Heart left ventricle (tissue), 16 donors: ENCODE measurements around the gene NEURL3. TPM values are rescaled to one million over a fixed set of nuclear protein-coding genes. Genes with fewer than 3 reads are reported as not detected.

Experiments
- ATAC-seq, 4 donors: fragments of 200-7000 bp; cut with Tn5 transposase; one replicate each; pipeline ENCODE4 v1.9.1; 2020 to 2022; ENCODE audit warnings: moderate library complexity in 4 of 4, mild to moderate bottlenecking in 3 of 4, moderate number of reproducible peaks in 1 of 4
- DNase-seq, 5 donors: peaks; one replicate each; pipeline ENCODE4 v3.0.0-alpha.2; 2020
- H3K27ac ChIP-seq, 12 donors: fragments of 200-600 bp; sonication (generic) in 4 of 12; one replicate each; pipeline versions ENCODE4 v1.5.0 to v1.8.0; 2016 to 2022; ENCODE audit warnings: mild to moderate bottlenecking in 2 of 12
- H3K27me3 ChIP-seq, 9 donors: fragments of 200-600 bp; sonication (generic) in 2 of 9; one replicate each; pipeline versions ENCODE4 v1.5.1 to v1.8.0; 2016 to 2022; ENCODE audit warnings: mild to moderate bottlenecking in 3 of 9
- H3K36me3 ChIP-seq, 9 donors: fragments of 200-600 bp; sonication (generic) in 2 of 9; one replicate each; pipeline versions ENCODE4 v1.5.0 to v1.8.0; 2018 to 2022; ENCODE audit warnings: mild to moderate bottlenecking in 2 of 9
- H3K4me1 ChIP-seq, 12 donors: fragments of 200-600 bp; sonication (generic) in 4 of 12; one replicate each; pipeline versions ENCODE4 v1.5.0 to v1.8.0; 2016 to 2022; ENCODE audit warnings: mild to moderate bottlenecking in 3 of 12
- H3K4me3 ChIP-seq, 12 donors: fragments of 200-600 bp; sonication (generic) in 4 of 12; one replicate each; pipeline versions ENCODE4 v1.5.0 to v1.8.0; 2017 to 2022; ENCODE audit warnings: mild to moderate bottlenecking in 9 of 12, moderate library complexity in 4 of 12
- H3K9me3 ChIP-seq, 12 donors: fragments of 200-600 bp; sonication (generic) in 4 of 12; one replicate each; pipeline versions ENCODE4 v1.5.0 to v1.8.0; 2016 to 2022; ENCODE audit warnings: mild to moderate bottlenecking in 1 of 12
- CTCF ChIP-seq, 12 donors: fragments of 200-600 bp; sonication (generic) in 4 of 12; IDR thresholded peaks; one replicate each; pipeline versions ENCODE4 v1.5.0 to v1.8.0; 2018 to 2022; ENCODE audit warnings: antibody characterized with exemption in 12 of 12, mild to moderate bottlenecking in 5 of 12
- POLR2A ChIP-seq, 2 donors: fragments of 450-650 bp; IDR thresholded peaks; one replicate each; pipeline ENCODE4 v1.6.1; 2017; ENCODE audit warnings: antibody characterized with exemption in 2 of 2, mild to moderate bottlenecking in 2 of 2, moderate library complexity in 2 of 2
- WGBS, 4 donors: extraction: QIAGEN DNeasy Blood & Tissue Kit in 2 of 4; methylation state at CpG; one replicate each; pipeline versions ENCODE4 v1.1.5 to v1.1.7; 2013 to 2018; 5-methylcytosine and 5-hydroxymethylcytosine counted together
- intact Hi-C, 10 donors: fragments of 100-400 bp; cut with DNase I; formaldehyde crosslinking; loops; one replicate each; pipeline versions ENCODE4 v1.11.1 to v1.14.2; 2022
- polyA plus RNA-seq, 2 donors: library from polyadenylated mRNA; stranded (reverse); fragments of 200-250 nt; gene quantifications; one replicate each; pipeline ENCODE4 v1.2.3, GENCODE V29; 2013
- total RNA-seq, 9 donors: library from RNA; depleted of rRNA in 2 of 9; stranded (reverse); fragments of >200 nt in 2 of 9; fragmentation: NEBNext Ultra II Directional in 3 of 9; extraction: Animal tissue kit (Norgen Biotek cat#: 25700) in 3 of 9; gene quantifications; one replicate each; pipeline versions ENCODE4 v1.1.0 to v1.2.4, GENCODE V29; 2016 to 2023
- donor health status: ischemic (EF 13 %, LVEDD 7.1; RV severe dilation, severe dysfunction).
- donor health status: healthy with polysubstance abuse.
- donor health status: DM: no; HTN: yes; CAD: no.
- donor health status: DM: no; HTN: no; CAD: no.
- donor health status: ischemic (EF 25% LVEDD 6.9; RV normal size, moderate dysfunction).
- donor health status: ischemic (EF 25% LVEDD 5.7; RV mildly dilated, moderate dysfunction).
- donor health status: healthy.
- donor health status: DM: yes; HTN: yes; CAD: no.
- donor health status: ischemic (EF 35%, LVEDD 5.7; RV mildly dilated, moderate dysfunction).
- donor health status: nonischemic (EF 11% LVEDD 7.7; RV severe dilation, severe dysfunction).
- donor health status: DM: yes; HTN: yes; CAD: no.
- donor health status: PGD.
- donor health status: ischemic (EF 29% LVEDD 5.4; RV normal size, mild dysfunction).
- donor health status: nonischemic (EF 23%, LVEDD 6.1; RV moderate dilation, normal function).

Gene NEURL3
- total and polyA plus RNA-seq, 11 donors, result 0.07 to 0.75 (median 0.27) TPM; not detected in 8

- DNase-seq, result no peak
- intact Hi-C loops, result no loop called here
Observed at GRCh38 chr2:96524482-96525210, 19.5 kb upstream of the NEURL3 start.

GRCh38 chr2:96523659-96524481 lies 18.7 kb upstream of the NEURL3 start:
- WGBS, 4 donors, result 57 to 73% (median 67%) methylated on average over 11 of the region's 11 CpGs
- no peak overlapping the region for H3K27ac ChIP-seq
- H3K4me3 ChIP-seq, result no peak overlapping the region
- intact Hi-C loops, result no loop called here
- peaks cover 5 to 36% (median 14%) of the 10 kb centered on the region in 12 donors for H3K4me1 ChIP-seq
- no peak for ATAC-seq
- H3K27me3 ChIP-seq, result no peaks in the 10 kb centered on the region
- TF ChIP-seq POLR2A (IDR thresholded peaks at IDR 0.05) (no peak), CTCF (IDR thresholded peaks at IDR 0.05) (no peak)
- peaks cover 0 to 4% (median 0%) of the 10 kb centered on the region in 12 donors for H3K9me3 ChIP-seq
- no peak for DNase-seq
- no peaks in the 10 kb centered on the region for H3K36me3 ChIP-seq

More at GRCh38 chr2:96524482-96525210, 19.5 kb upstream of the NEURL3 start:
- H3K27ac ChIP-seq, result no peak overlapping the region
- TF ChIP-seq POLR2A (IDR thresholded peaks at IDR 0.05), result no peak
- TF ChIP-seq CTCF (IDR thresholded peaks at IDR 0.05), result no peak
- H3K36me3 ChIP-seq, result no peaks in the 10 kb centered on the region
- H3K27me3 ChIP-seq, result no peaks in the 10 kb centered on the region
- peaks cover 0 to 4% (median 0%) of the 10 kb centered on the region in 12 donors for H3K9me3 ChIP-seq
- 76 to 85% (median 79%) methylated on average over 15 of the region's 15 CpGs for WGBS, 4 donors
- ATAC-seq, result no peak
- H3K4me1 ChIP-seq, result peaks cover 5 to 44% (median 22%) of the 10 kb centered on the region in 12 donors
- no peak overlapping the region for H3K4me3 ChIP-seq

- WGBS, 4 donors, result 80 to 94% (median 87%) methylated on average over 7 to 9 of the region's 9 CpGs
- Histone ChIP-seq H3K27ac (no peak overlapping the region), H3K27me3 (no peaks in the 10 kb centered on the region), H3K4me1 (peaks cover 0 to 23% (median 1%) of the 10 kb centered on the region in 12 donors), H3K9me3 (peaks cover 0 to 4% (median 0%) of the 10 kb centered on the region in 12 donors), H3K36me3 (no peaks in the 10 kb centered on the region), H3K4me3 (no peak overlapping the region)
- intact Hi-C loops, result no loop called here
- DNase-seq (no peak), ATAC-seq (no peak)
- TF ChIP-seq CTCF (IDR thresholded peaks at IDR 0.05) (no peak), POLR2A (IDR thresholded peaks at IDR 0.05) (no peak)
Observed at GRCh38 chr2:96522304-96523203, 17.4 kb upstream of the NEURL3 start.
